HFF-Myc (cell line): ENCODE data around the gene GARIN5A.

Source experiments
- DNase-seq: peaks from one replicate; pipeline ENCODE4 v3.0.0-alpha.2; 2011; ENCODE audit warnings: low read depth; ENCODE audit errors: extremely low read depth
- H3K4me3 ChIP-seq: replicated peaks from 2 replicates; pipeline ENCODE4 v1.5.1; 2011; ENCODE audit warnings: low read depth, mild to moderate bottlenecking, control low read depth, low read length
- CTCF ChIP-seq: IDR thresholded peaks from 2 replicates; pipeline ENCODE4 v1.5.1; 2012; ENCODE audit warnings: mild to moderate bottlenecking, low read depth, low read length, control low read depth; ENCODE audit errors: missing control alignments

The GARIN5A gene

GRCh38 chr19:50461066-50461875 lies 15.4 kb downstream of the GARIN5A start:
- TF ChIP-seq CTCF: peak; percentile 81
- no peak overlapping the region for H3K4me3 ChIP-seq
- peak; percentile 45 for DNase-seq

GRCh38 chr19:50460161-50460765 lies 16.4 kb downstream of the GARIN5A start:
- H3K4me3 ChIP-seq: no peak overlapping the region
- no peak for DNase-seq
- TF ChIP-seq CTCF: peak; percentile 2

- H3K4me3 ChIP-seq: no peak overlapping the region
- no peak for TF ChIP-seq CTCF
- DNase-seq: no peak
These were observed 17.0 kb downstream of the GARIN5A start for GRCh38 chr19:50459638-50460037.

GRCh38 chr19:50459067-50459456 lies 17.6 kb downstream of the GARIN5A start:
- no peak overlapping the region for H3K4me3 ChIP-seq
- no peak for TF ChIP-seq CTCF
- no peak for DNase-seq

GRCh38 chr19:50458396-50459066 lies 18.1 kb downstream of the GARIN5A start:
- DNase-seq: no peak
- no peak overlapping the region for H3K4me3 ChIP-seq
- no peak for TF ChIP-seq CTCF

- no peak overlapping the region for H3K4me3 ChIP-seq
- TF ChIP-seq CTCF: no peak
These were observed 19.3 kb downstream of the GARIN5A start for GRCh38 chr19:50457300-50457699.

More at GRCh38 chr19:50457300-50457699, 19.3 kb downstream of the GARIN5A start:
- DNase-seq: no peak
